SU-DHL-6 (cell line): ENCODE results near the gene C8G.

Experiments
- H2AFZ ChIP-seq: fragments of 200-600 bp; sonication (generic); 2 replicates; pipeline ENCODE4 v1.6.1; 2014; ENCODE audit warnings: low read depth, mild to moderate bottlenecking, moderate library complexity, mixed read lengths, antibody characterized with exemption, low read length; ENCODE audit not compliant: severe bottlenecking
- H3F3A ChIP-seq: fragments of 200-600 bp; shearing (Covaris generic); 2 replicates; pipeline ENCODE4 v1.6.0; 2016; ENCODE audit warnings: antibody characterized with exemption, mild to moderate bottlenecking; ENCODE audit not compliant: insufficient read depth
- H3K27ac ChIP-seq: fragments of 200-600 bp; sonication (generic); 2 replicates; pipeline ENCODE4 v1.5.1; 2016; ENCODE audit warnings: low read depth, mild to moderate bottlenecking, low read length, moderate library complexity, mixed read lengths
- H3K27me3 ChIP-seq: fragments of 200-600 bp; sonication (generic), shearing (Covaris generic); 2 replicates; pipeline ENCODE4 v1.6.0; 2014; ENCODE audit warnings: mild to moderate bottlenecking, low read length
- H3K36me3 ChIP-seq: fragments of 200-600 bp; sonication (generic); 2 replicates; pipeline ENCODE4 v1.6.1; 2014; ENCODE audit warnings: mild to moderate bottlenecking, low read length, mixed read lengths
- H3K4me2 ChIP-seq: fragments of 300-600, 200-600 bp; shearing (Covaris generic), sonication (generic); 2 replicates; pipeline ENCODE4 v1.6.0; 2014; ENCODE audit warnings: low read length, low read depth, mild to moderate bottlenecking; ENCODE audit not compliant: poor library complexity, severe bottlenecking
- H3K4me3 ChIP-seq: fragments of 200-600 bp; sonication (generic); 2 replicates; pipeline ENCODE4 v1.5.1; 2014; ENCODE audit warnings: antibody characterized with exemption, low read length, mild to moderate bottlenecking, mixed read lengths; ENCODE audit not compliant: insufficient read depth, poor library complexity, severe bottlenecking
- H3K79me2 ChIP-seq: fragments of 200-600 bp; sonication (generic); 2 replicates; pipeline ENCODE4 v1.6.1; 2014; ENCODE audit warnings: mild to moderate bottlenecking, low read length, moderate library complexity; ENCODE audit not compliant: insufficient read depth
- H3K9ac ChIP-seq: fragments of 200-600 bp; sonication (generic); 2 replicates; pipeline ENCODE4 v1.7.0; 2014; ENCODE audit warnings: mild to moderate bottlenecking, low read length
- H3K9me2 ChIP-seq: fragments of 200-600 bp; sonication (generic); replicated peaks from 2 replicates; pipeline ENCODE4 v1.6.1; 2014; ENCODE audit warnings: low read length; ENCODE audit not compliant: insufficient read depth
- H3K9me3 ChIP-seq: fragments of 200-600 bp; sonication (generic); 2 replicates; pipeline ENCODE4 v1.6.1; 2014; ENCODE audit warnings: low read length, mixed read lengths; ENCODE audit not compliant: insufficient read depth
- H4K20me1 ChIP-seq: fragments of 200-600 bp; sonication (generic); 2 replicates; pipeline ENCODE4 v1.6.1; 2014; ENCODE audit warnings: low read depth, mild to moderate bottlenecking, antibody characterized with exemption, low read length, moderate library complexity, mixed read lengths
- EZH2phosphoT487 ChIP-seq: fragments of 200-600 bp; sonication (generic), shearing (Covaris generic); conservative IDR thresholded peaks from 2 replicates; pipeline ENCODE4 v1.6.1; 2018; ENCODE audit warnings: mild to moderate bottlenecking, antibody characterized with exemption, low read length, moderate library complexity, mixed read lengths
- TF ChIP-seq, protein P1 (sequence below): fragments of 200-600 bp; sonication (generic); IDR thresholded peaks from one replicate; pipeline ENCODE4 v1.5.1; 2017; ENCODE audit warnings: antibody characterized with exemption, mild to moderate bottlenecking, low read length, moderate library complexity; ENCODE audit not compliant: insufficient read depth, poor library complexity, severe bottlenecking

The C8G gene

DNA sequence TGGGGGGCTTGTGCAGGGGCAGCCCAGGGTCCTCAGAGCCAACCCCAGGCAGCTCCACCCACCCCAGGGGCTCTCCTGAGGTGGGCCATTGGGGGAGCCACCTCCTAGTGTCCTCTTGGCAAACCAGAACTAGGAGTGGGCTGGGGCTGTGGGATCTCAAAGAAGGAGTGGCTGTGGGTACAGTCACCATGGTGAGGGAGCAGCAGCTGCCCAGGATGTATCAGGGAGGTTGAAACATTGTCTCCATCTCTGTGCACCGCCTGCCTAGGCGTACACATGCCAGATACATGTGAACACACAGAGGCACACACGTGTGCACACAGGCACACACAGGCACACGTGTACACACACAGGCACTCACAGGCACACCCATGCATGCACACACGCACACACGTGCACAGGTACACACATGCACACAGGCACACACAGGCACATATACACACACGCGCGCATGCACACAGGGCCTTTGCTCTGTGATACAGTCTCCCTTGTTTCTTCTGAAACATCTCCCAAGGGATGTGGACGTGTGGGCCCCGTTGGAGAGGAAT is 17.7 kb downstream of the C8G start:
- Histone ChIP-seq H3K27me3 (no peaks in the 10 kb centered on the region), H3K9ac (no peak overlapping the region), H3K27ac (no peak overlapping the region)

DNA sequence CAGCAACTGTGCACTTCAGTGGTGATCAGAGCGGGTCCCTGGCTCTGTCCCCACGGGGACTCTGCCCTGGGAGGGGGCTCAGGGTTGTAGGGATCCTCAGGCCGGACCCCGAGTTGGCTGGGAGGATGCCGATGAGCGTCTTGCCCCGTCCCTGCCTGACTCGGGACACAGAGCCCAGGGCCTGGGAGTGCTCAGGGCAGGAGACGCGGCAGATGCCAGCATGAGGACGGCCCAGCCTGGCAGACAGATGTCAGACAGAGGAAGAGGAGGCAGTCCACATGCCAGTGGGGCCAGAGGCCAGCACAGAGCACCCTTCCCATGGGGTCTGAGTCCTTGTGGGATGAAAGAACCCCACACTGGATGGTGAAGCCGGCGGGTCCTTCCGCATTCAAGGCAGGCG is 18.3 kb downstream of the C8G start:
- no peaks in the 10 kb centered on the region for H3F3A ChIP-seq
- H4K20me1 ChIP-seq: no peaks in the 10 kb centered on the region
- H3K36me3 ChIP-seq: no peaks in the 10 kb centered on the region
- H3K9me2 ChIP-seq: no peaks in the 10 kb centered on the region
- no peak overlapping the region for H3K9ac ChIP-seq
- H3K4me2 ChIP-seq: no peak overlapping the region
- no peaks in the 10 kb centered on the region for H3K27me3 ChIP-seq
- TF ChIP-seq EZH2phosphoT487: no peak
- TF ChIP-seq, protein P1, sequence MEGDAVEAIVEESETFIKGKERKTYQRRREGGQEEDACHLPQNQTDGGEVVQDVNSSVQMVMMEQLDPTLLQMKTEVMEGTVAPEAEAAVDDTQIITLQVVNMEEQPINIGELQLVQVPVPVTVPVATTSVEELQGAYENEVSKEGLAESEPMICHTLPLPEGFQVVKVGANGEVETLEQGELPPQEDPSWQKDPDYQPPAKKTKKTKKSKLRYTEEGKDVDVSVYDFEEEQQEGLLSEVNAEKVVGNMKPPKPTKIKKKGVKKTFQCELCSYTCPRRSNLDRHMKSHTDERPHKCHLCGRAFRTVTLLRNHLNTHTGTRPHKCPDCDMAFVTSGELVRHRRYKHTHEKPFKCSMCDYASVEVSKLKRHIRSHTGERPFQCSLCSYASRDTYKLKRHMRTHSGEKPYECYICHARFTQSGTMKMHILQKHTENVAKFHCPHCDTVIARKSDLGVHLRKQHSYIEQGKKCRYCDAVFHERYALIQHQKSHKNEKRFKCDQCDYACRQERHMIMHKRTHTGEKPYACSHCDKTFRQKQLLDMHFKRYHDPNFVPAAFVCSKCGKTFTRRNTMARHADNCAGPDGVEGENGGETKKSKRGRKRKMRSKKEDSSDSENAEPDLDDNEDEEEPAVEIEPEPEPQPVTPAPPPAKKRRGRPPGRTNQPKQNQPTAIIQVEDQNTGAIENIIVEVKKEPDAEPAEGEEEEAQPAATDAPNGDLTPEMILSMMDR: no peak
- H3K9me3 ChIP-seq: no peaks in the 10 kb centered on the region
- no peaks in the 10 kb centered on the region for H3K79me2 ChIP-seq
- H3K4me3 ChIP-seq: no peak overlapping the region
- H2AFZ ChIP-seq: no peak overlapping the region
- H3K27ac ChIP-seq: no peak overlapping the region

More for the DNA sequence above, 17.7 kb downstream of the C8G start:
- no peak for TF ChIP-seq EZH2phosphoT487
- TF ChIP-seq, protein P1: no peak
- no peak overlapping the region for H3K4me2 ChIP-seq
- H4K20me1 ChIP-seq: no peaks in the 10 kb centered on the region
- no peaks in the 10 kb centered on the region for H3K79me2 ChIP-seq
- H3F3A ChIP-seq: no peaks in the 10 kb centered on the region
- no peaks in the 10 kb centered on the region for H3K36me3 ChIP-seq
- H3K9me3 ChIP-seq: no peaks in the 10 kb centered on the region
- H2AFZ ChIP-seq: no peak overlapping the region
- H3K9me2 ChIP-seq: no peaks in the 10 kb centered on the region
- H3K4me3 ChIP-seq: no peak overlapping the region

DNA sequence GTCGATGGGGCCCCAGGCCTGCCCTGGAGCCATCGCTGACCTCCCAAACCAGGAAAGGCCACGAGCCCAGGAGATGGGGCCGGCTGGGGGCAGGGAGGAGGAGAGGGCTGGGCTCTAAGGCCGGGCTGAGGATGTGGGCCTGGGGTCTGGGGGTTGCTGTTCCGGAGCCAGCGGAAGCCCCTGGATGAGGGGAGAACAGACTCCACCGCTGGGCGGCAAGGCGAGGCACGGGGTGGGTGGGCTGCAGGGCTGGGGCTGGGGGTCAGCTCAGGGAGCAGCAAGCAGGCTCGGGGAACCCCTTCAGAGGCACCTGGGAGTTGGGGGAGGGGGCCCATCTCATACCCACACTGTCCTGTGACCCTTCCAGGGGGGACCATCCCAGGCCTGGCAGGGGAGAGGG is 18.7 kb downstream of the C8G start:
- no peaks in the 10 kb centered on the region for H4K20me1 ChIP-seq
- no peaks in the 10 kb centered on the region for H3K9me2 ChIP-seq
- no peak overlapping the region for H3K9ac ChIP-seq
- H3K79me2 ChIP-seq: no peaks in the 10 kb centered on the region
- no peaks in the 10 kb centered on the region for H3K27me3 ChIP-seq
- H3F3A ChIP-seq: no peaks in the 10 kb centered on the region
- no peak overlapping the region for H3K4me3 ChIP-seq
- H3K4me2 ChIP-seq: no peak overlapping the region
- H2AFZ ChIP-seq: no peak overlapping the region
- no peaks in the 10 kb centered on the region for H3K9me3 ChIP-seq
- H3K27ac ChIP-seq: no peak overlapping the region
- TF ChIP-seq EZH2phosphoT487: no peak
- TF ChIP-seq, protein P1: no peak
- no peaks in the 10 kb centered on the region for H3K36me3 ChIP-seq
